Measurements from ENCODE around the gene NHSL1. TPM values are rescaled to one million over a fixed set of nuclear protein-coding genes. Genes with fewer than 3 reads are reported as not detected.

The NHSL1 gene
- total and polyA plus RNA-seq, 4 donors = 6.6 to 33.0 (median 20.7) TPM

- TF ChIP-seq FOXA2 (IDR thresholded peaks at IDR 0.05) (no peak), ATF3 (IDR thresholded peaks at IDR 0.05) (no peak), JUND (IDR thresholded peaks at IDR 0.05) (no peak), HNF4A (conservative IDR thresholded peaks at IDR 0.05) (no peak), HNF4G (IDR thresholded peaks at IDR 0.05) (no peak), RXRA (IDR thresholded peaks at IDR 0.05) (no peak), EGR1 (IDR thresholded peaks at IDR 0.05; ENCODE audit: low read depth in 2 of 2) (no peak)
These were observed 45.2 kb upstream of the NHSL1 start (continued) for GRCh38 chr6:138544501-138544900.

- H3K27ac ChIP-seq (ENCODE audit: low read depth in 1 of 2, low read length in 2 of 2) = peak overlapping the region; percentile 31 to 35
- 31% methylated on average over 4 of the region's 4 CpGs for WGBS
- no peak overlapping the region for H3K4me3 ChIP-seq (ENCODE audit: low read depth in 1 of 3, low read length in 3 of 3)
- DNase-seq (ENCODE audit: low spot score) = no peak
- peaks cover 6 to 56% (median 38%) of the 10 kb centered on the region in 4 donors for H3K4me1 ChIP-seq (ENCODE audit: control insufficient read depth in 4 of 4, insufficient read depth in 4 of 4, low read length in 3 of 4)
- no peaks in the 10 kb centered on the region for H3K27me3 ChIP-seq (ENCODE audit: control insufficient read depth in 4 of 4, insufficient read depth in 4 of 4, low read length in 3 of 4)
- H3K36me3 ChIP-seq (ENCODE audit: control insufficient read depth in 4 of 4, insufficient read depth in 3 of 4, low read depth in 1 of 4, low read length in 3 of 4) = no peaks in the 10 kb centered on the region
- H3K9ac ChIP-seq (ENCODE audit: low read depth in 1 of 2, low read length in 2 of 2) = peak overlapping the region in 1 of 2 donors; percentile 11
- TF ChIP-seq YY1 (IDR thresholded peaks at IDR 0.05) (no peak), RAD21 (IDR thresholded peaks at IDR 0.05) (no peak), ZBTB33 (IDR thresholded peaks at IDR 0.05) (no peak), MAX (IDR thresholded peaks at IDR 0.05) (no peak), TAF1 (conservative IDR thresholded peaks at IDR 0.05) (no peak), NR2F2 (IDR thresholded peaks at IDR 0.05) (no peak), JUND (IDR thresholded peaks at IDR 0.05) (no peak), EGR1 (IDR thresholded peaks at IDR 0.05; ENCODE audit: low read depth in 2 of 2) (no peak), SP1 (IDR thresholded peaks at IDR 0.05) (no peak), RXRA (IDR thresholded peaks at IDR 0.05) (peak in 1 of 2 donors; percentile 6), HNF4G (IDR thresholded peaks at IDR 0.05) (no peak), HNF4A (conservative IDR thresholded peaks at IDR 0.05) (peak in 1 of 2 donors; percentile 21), CTCF (IDR thresholded peaks at IDR 0.05; ENCODE audit: low read depth, low read length, missing input control) (no peak), GABPA (IDR thresholded peaks at IDR 0.05 in 1 of 2, conservative IDR thresholded peaks at IDR 0.05 in 1 of 2) (no peak), FOXA2 (IDR thresholded peaks at IDR 0.05) (no peak)
- H3K9me3 ChIP-seq (ENCODE audit: control insufficient read depth in 4 of 4, low read length in 3 of 4) = no peaks in the 10 kb centered on the region
These were observed 44.4 kb upstream of the NHSL1 start for GRCh38 chr6:138543657-138544056.

- Histone ChIP-seq H3K27ac (ENCODE audit: low read depth in 1 of 2, low read length in 2 of 2) (peak overlapping the region; percentile 48 to 82), H3K27me3 (ENCODE audit: control insufficient read depth in 4 of 4, insufficient read depth in 4 of 4, low read length in 3 of 4) (no peaks in the 10 kb centered on the region), H3K36me3 (ENCODE audit: control insufficient read depth in 4 of 4, insufficient read depth in 3 of 4, low read depth in 1 of 4, low read length in 3 of 4) (no peaks in the 10 kb centered on the region), H3K9me3 (ENCODE audit: control insufficient read depth in 4 of 4, low read length in 3 of 4) (no peaks in the 10 kb centered on the region), H3K4me1 (ENCODE audit: control insufficient read depth in 4 of 4, insufficient read depth in 4 of 4, low read length in 3 of 4) (peaks cover 10 to 63% (median 46%) of the 10 kb centered on the region in 4 donors), H3K9ac (ENCODE audit: low read depth in 1 of 2, low read length in 2 of 2) (no peak overlapping the region), H3K4me3 (ENCODE audit: low read depth in 1 of 3, low read length in 3 of 3) (no peak overlapping the region)
- DNase-seq (ENCODE audit: low spot score) = no peak
- 79% methylated on average over 6 of the region's 6 CpGs for whole genome bisulfite sequencing
- TF ChIP-seq REST (IDR thresholded peaks at IDR 0.05) = no peak
- no peak for TF ChIP-seq ATF3 (IDR thresholded peaks at IDR 0.05)
- no peak for TF ChIP-seq HNF4G (IDR thresholded peaks at IDR 0.05)
- TF ChIP-seq SP1 (IDR thresholded peaks at IDR 0.05) = no peak
- no peak for TF ChIP-seq YY1 (IDR thresholded peaks at IDR 0.05)
- TF ChIP-seq NR2F2 (IDR thresholded peaks at IDR 0.05) = no peak
- no peak for TF ChIP-seq RAD21 (IDR thresholded peaks at IDR 0.05)
- TF ChIP-seq FOXA1 (IDR thresholded peaks at IDR 0.05) = no peak
- no peak for TF ChIP-seq GABPA (IDR thresholded peaks at IDR 0.05 in 1 of 2, conservative IDR thresholded peaks at IDR 0.05 in 1 of 2)
- no peak for TF ChIP-seq ZBTB33 (IDR thresholded peaks at IDR 0.05)
- TF ChIP-seq JUND (IDR thresholded peaks at IDR 0.05) = no peak
- no peak for TF ChIP-seq TAF1 (conservative IDR thresholded peaks at IDR 0.05)
- no peak for TF ChIP-seq HNF4A (conservative IDR thresholded peaks at IDR 0.05)
- no peak for TF ChIP-seq RXRA (IDR thresholded peaks at IDR 0.05)
- no peak for TF ChIP-seq FOXA2 (IDR thresholded peaks at IDR 0.05)
These were observed 42.7 kb upstream of the NHSL1 start for GRCh38 chr6:138541823-138542481.

All from liver (tissue), 9 donors.